GM23338 (cell line): ENCODE data around the gene ITGA8. TPM values are rescaled to one million over a fixed set of nuclear protein-coding genes. Genes with fewer than 3 reads are reported as not detected.
A peak's percentile ranks its signal among the peaks of the same experiment; 100 is the strongest.

Experiments
- ATAC-seq: fragments of 200-7000 bp; cut with Tn5 transposase; 3 replicates; pipeline ENCODE4 v1.9.1; 2020
- DNase-seq: peaks from one replicate; pipeline ENCODE4 v3.0.0-alpha.2; 2015; ENCODE audit warnings: low spot score
- H2AFZ ChIP-seq: fragments of 200-600 bp; sonication (generic); 2 replicates; pipeline ENCODE4 v1.8.0; 2016; ENCODE audit warnings: antibody characterized with exemption, mild to moderate bottlenecking, moderate library complexity
- H3F3A ChIP-seq: fragments of 200-600 bp; sonication (generic); replicated peaks from 2 replicates; pipeline ENCODE4 v1.8.0; 2017; ENCODE audit warnings: antibody characterized with exemption, mixed run types, low read depth
- H3K27ac ChIP-seq: fragments of 200-600 bp; sonication (generic); 2 replicates; pipeline ENCODE4 v1.6.1; 2016; ENCODE audit warnings: low read depth
- H3K27me3 ChIP-seq: fragments of 200-600 bp; sonication (generic); 2 replicates; pipeline ENCODE4 v1.8.0; 2016; ENCODE audit warnings: mild to moderate bottlenecking, mixed run types, moderate library complexity; ENCODE audit not compliant: insufficient read depth
- H3K36me3 ChIP-seq: fragments of 200-600 bp; sonication (generic); 2 replicates; pipeline ENCODE4 v1.8.0; 2016; ENCODE audit warnings: mild to moderate bottlenecking; ENCODE audit not compliant: insufficient read depth
- H3K4me1 ChIP-seq: fragments of 200-600 bp; sonication (generic); 2 replicates; pipeline ENCODE4 v1.8.0; 2016; ENCODE audit warnings: mild to moderate bottlenecking, moderate library complexity; ENCODE audit not compliant: insufficient read depth
- H3K4me2 ChIP-seq: fragments of 200-600 bp; sonication (generic); 2 replicates; pipeline ENCODE4 v1.7.1; 2017; ENCODE audit warnings: mixed run types
- H3K4me3 ChIP-seq: fragments of 200-600 bp; sonication (generic); 2 replicates; pipeline ENCODE4 v1.6.1; 2016; ENCODE audit warnings: mixed run types
- H3K79me2 ChIP-seq: fragments of 200-600 bp; sonication (generic); replicated peaks from 2 replicates; pipeline ENCODE4 v1.8.0; 2017; ENCODE audit warnings: mild to moderate bottlenecking; ENCODE audit not compliant: insufficient read depth
- H3K9me2 ChIP-seq: fragments of 200-600 bp; sonication (generic); 2 replicates; pipeline ENCODE4 v1.8.0; 2017; ENCODE audit not compliant: insufficient read depth
- H4K20me1 ChIP-seq: fragments of 200-600 bp; sonication (generic); replicated peaks from 2 replicates; pipeline ENCODE4 v1.8.0; 2017; ENCODE audit warnings: mild to moderate bottlenecking; ENCODE audit not compliant: insufficient read depth
- H3K27ac Mint-ChIP-seq: 2 replicates; pipeline ENCODE4 v1.8.0; 2020; ENCODE audit warnings: inconsistent platforms, mild to moderate bottlenecking, moderate library complexity, mixed read lengths
- H3K27me3 Mint-ChIP-seq: 3 replicates; pipeline ENCODE4 v1.8.0; 2022; ENCODE audit warnings: low read depth, mild to moderate bottlenecking, moderate library complexity, mixed read lengths, inconsistent platforms; ENCODE audit not compliant: insufficient read depth, poor library complexity
- H3K36me3 Mint-ChIP-seq: 3 replicates; pipeline ENCODE4 v1.8.0; 2021; ENCODE audit warnings: low read depth, mild to moderate bottlenecking, inconsistent platforms, moderate library complexity, mixed read lengths
- H3K4me1 Mint-ChIP-seq: 3 replicates; pipeline ENCODE4 v1.8.0; 2020; ENCODE audit warnings: mild to moderate bottlenecking, inconsistent platforms, mixed read lengths
- H3K4me3 Mint-ChIP-seq: 3 replicates; pipeline ENCODE4 v1.8.0; 2021; ENCODE audit warnings: moderate library complexity, mild to moderate bottlenecking, inconsistent platforms, mixed read lengths
- H3K9me3 Mint-ChIP-seq: 3 replicates; pipeline ENCODE4 v1.8.0; 2020; ENCODE audit warnings: moderate library complexity, mild to moderate bottlenecking, inconsistent platforms, mixed read lengths
- CREB1 ChIP-seq: fragments of 250-450 bp; sonication (Bioruptor Pico); IDR thresholded peaks from 2 replicates; pipeline ENCODE4 v1.5.0; 2020; ENCODE audit warnings: low read depth, mild to moderate bottlenecking, moderate library complexity
- EZH2 ChIP-seq: fragments of 200-600 bp; sonication (generic); IDR thresholded peaks from one replicate; pipeline ENCODE4 v1.8.0; 2017; ENCODE audit warnings: antibody characterized with exemption, mild to moderate bottlenecking, low read depth; ENCODE audit not compliant: unreplicated experiment
- EZH2phosphoT487 ChIP-seq: fragments of 200-600 bp; sonication (generic); IDR thresholded peaks from one replicate; pipeline ENCODE4 v1.8.1; 2018; ENCODE audit warnings: antibody characterized with exemption; ENCODE audit not compliant: unreplicated experiment
- JUNB ChIP-seq: IDR thresholded peaks from one replicate; pipeline ENCODE4 v1.6.1; 2016; ENCODE audit warnings: antibody characterized with exemption; ENCODE audit not compliant: unreplicated experiment
- NANOG ChIP-seq: IDR thresholded peaks from 2 replicates; pipeline ENCODE4 v1.6.1; 2016; ENCODE audit warnings: antibody characterized with exemption, borderline replicate concordance
- POLR2AphosphoS5 ChIP-seq: IDR thresholded peaks from 2 replicates; pipeline ENCODE4 v1.6.1; 2016; ENCODE audit warnings: antibody characterized with exemption, low read depth
- STAT1 ChIP-seq: IDR thresholded peaks from one replicate; pipeline ENCODE4 v1.6.1; 2016; ENCODE audit warnings: antibody characterized with exemption; ENCODE audit not compliant: unreplicated experiment
- ZNF114 ChIP-seq: fragments of 250-450 bp; sonication (Bioruptor Pico); IDR thresholded peaks from 2 replicates; pipeline ENCODE4 v1.5.0; 2020; ENCODE audit warnings: mild to moderate bottlenecking, moderate library complexity
- ZNF331 ChIP-seq: fragments of 250-450 bp; sonication (Bioruptor Pico); IDR thresholded peaks from 2 replicates; pipeline ENCODE4 v1.5.0; 2020; ENCODE audit warnings: low read depth, mild to moderate bottlenecking, moderate library complexity
- polyA plus RNA-seq: library from polyadenylated mRNA; unstranded; fragments of >200 nt; fragmentation: Nextera tagmentation; extraction: Ambion mirVana; gene quantifications from 2 replicates; pipeline ENCODE4 v1.2.1, GENCODE V29; 2016
- total RNA-seq: library from RNA; depleted of rRNA; stranded (reverse); fragments of >200 nt; shearing (Covaris generic); gene quantifications from 2 replicates; pipeline ENCODE4 v1.2.3, GENCODE V29; 2014
- TF ChIP-seq, protein P1 (sequence below): IDR thresholded peaks from one replicate; pipeline ENCODE4 v1.6.1; 2018; ENCODE audit warnings: antibody characterized with exemption; ENCODE audit not compliant: unreplicated experiment
- TF ChIP-seq, protein P2 (sequence below): IDR thresholded peaks from 2 replicates; pipeline ENCODE4 v1.6.1; 2016; ENCODE audit warnings: antibody characterized with exemption
- TF ChIP-seq, protein P3 (sequence below), 2 experiments: fragments of 200-600 bp in 1 of 2; sonication (generic) in 1 of 2; conservative IDR thresholded peaks; 2 replicates each; pipeline versions ENCODE4 v1.5.1 to v1.6.1; 2016 to 2017; ENCODE audit warnings: antibody characterized with exemption in 2 of 2, low read depth in 2 of 2, mild to moderate bottlenecking in 2 of 2, moderate library complexity in 1 of 2
- TF ChIP-seq, protein P4 (sequence below): fragments of 250-450 bp; sonication (Bioruptor Pico); IDR thresholded peaks from 2 replicates; pipeline ENCODE4 v1.5.0; 2020; ENCODE audit warnings: mild to moderate bottlenecking, moderate library complexity

The ITGA8 gene
- total and polyA plus RNA-seq, 2 experiments from 2014 or later, result not detected

DNA sequence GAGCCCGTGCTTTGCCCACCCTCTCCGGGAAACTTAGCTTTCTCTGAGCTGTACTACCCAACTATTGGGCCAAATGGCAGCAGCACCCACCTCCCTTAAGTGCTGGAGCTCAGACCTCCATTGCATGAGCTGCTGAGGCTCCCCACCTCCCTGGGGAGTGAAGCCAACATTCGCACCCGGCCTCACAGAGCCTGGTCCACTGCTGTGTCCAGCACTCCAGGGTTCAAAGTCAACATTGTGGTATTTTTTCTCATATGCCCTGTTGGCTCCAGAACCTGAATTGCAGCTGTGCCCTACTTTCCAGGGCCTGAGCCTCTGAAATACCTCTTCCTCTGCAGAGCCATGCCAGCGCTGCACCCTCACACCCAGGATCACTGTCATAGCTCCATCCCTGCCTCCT, 29.7 kb downstream of the ITGA8 start:
- Histone ChIP-seq H3K4me2 (no peak overlapping the region), H4K20me1 (no peaks in the 10 kb centered on the region), H3K79me2 (no peaks in the 10 kb centered on the region), H3K27me3 (no peaks in the 10 kb centered on the region), H2AFZ (0 out of 2 replicates have a peak overlapping the region, but pooled peaks have one; percentile 57), H3K36me3 (no peaks in the 10 kb centered on the region), H3K4me3 (no peak overlapping the region), H3K27ac (no peak overlapping the region), H3K9me2 (no peaks in the 10 kb centered on the region), H3F3A (no peaks in the 10 kb centered on the region), H3K4me1 (no peaks in the 10 kb centered on the region)
- TF ChIP-seq, protein P1, sequence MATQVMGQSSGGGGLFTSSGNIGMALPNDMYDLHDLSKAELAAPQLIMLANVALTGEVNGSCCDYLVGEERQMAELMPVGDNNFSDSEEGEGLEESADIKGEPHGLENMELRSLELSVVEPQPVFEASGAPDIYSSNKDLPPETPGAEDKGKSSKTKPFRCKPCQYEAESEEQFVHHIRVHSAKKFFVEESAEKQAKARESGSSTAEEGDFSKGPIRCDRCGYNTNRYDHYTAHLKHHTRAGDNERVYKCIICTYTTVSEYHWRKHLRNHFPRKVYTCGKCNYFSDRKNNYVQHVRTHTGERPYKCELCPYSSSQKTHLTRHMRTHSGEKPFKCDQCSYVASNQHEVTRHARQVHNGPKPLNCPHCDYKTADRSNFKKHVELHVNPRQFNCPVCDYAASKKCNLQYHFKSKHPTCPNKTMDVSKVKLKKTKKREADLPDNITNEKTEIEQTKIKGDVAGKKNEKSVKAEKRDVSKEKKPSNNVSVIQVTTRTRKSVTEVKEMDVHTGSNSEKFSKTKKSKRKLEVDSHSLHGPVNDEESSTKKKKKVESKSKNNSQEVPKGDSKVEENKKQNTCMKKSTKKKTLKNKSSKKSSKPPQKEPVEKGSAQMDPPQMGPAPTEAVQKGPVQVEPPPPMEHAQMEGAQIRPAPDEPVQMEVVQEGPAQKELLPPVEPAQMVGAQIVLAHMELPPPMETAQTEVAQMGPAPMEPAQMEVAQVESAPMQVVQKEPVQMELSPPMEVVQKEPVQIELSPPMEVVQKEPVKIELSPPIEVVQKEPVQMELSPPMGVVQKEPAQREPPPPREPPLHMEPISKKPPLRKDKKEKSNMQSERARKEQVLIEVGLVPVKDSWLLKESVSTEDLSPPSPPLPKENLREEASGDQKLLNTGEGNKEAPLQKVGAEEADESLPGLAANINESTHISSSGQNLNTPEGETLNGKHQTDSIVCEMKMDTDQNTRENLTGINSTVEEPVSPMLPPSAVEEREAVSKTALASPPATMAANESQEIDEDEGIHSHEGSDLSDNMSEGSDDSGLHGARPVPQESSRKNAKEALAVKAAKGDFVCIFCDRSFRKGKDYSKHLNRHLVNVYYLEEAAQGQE, result no peak
- TF ChIP-seq NANOG (no peak), STAT1 (no peak), ZNF114 (no peak), EZH2 (no peak), CREB1 (CRISPR knock-in tag) (no peak), JUNB (no peak), POLR2AphosphoS5 (no peak), EZH2phosphoT487 (no peak), ZNF331 (CRISPR knock-in tag) (no peak)
- TF ChIP-seq, protein P2, sequence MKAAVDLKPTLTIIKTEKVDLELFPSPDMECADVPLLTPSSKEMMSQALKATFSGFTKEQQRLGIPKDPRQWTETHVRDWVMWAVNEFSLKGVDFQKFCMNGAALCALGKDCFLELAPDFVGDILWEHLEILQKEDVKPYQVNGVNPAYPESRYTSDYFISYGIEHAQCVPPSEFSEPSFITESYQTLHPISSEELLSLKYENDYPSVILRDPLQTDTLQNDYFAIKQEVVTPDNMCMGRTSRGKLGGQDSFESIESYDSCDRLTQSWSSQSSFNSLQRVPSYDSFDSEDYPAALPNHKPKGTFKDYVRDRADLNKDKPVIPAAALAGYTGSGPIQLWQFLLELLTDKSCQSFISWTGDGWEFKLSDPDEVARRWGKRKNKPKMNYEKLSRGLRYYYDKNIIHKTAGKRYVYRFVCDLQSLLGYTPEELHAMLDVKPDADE, result no peak
- TF ChIP-seq, protein P3, sequence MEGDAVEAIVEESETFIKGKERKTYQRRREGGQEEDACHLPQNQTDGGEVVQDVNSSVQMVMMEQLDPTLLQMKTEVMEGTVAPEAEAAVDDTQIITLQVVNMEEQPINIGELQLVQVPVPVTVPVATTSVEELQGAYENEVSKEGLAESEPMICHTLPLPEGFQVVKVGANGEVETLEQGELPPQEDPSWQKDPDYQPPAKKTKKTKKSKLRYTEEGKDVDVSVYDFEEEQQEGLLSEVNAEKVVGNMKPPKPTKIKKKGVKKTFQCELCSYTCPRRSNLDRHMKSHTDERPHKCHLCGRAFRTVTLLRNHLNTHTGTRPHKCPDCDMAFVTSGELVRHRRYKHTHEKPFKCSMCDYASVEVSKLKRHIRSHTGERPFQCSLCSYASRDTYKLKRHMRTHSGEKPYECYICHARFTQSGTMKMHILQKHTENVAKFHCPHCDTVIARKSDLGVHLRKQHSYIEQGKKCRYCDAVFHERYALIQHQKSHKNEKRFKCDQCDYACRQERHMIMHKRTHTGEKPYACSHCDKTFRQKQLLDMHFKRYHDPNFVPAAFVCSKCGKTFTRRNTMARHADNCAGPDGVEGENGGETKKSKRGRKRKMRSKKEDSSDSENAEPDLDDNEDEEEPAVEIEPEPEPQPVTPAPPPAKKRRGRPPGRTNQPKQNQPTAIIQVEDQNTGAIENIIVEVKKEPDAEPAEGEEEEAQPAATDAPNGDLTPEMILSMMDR (conservative IDR thresholded peaks at IDR 0.05; ENCODE audit: low read depth in 2 of 2), result no peak
- TF ChIP-seq, protein P4, sequence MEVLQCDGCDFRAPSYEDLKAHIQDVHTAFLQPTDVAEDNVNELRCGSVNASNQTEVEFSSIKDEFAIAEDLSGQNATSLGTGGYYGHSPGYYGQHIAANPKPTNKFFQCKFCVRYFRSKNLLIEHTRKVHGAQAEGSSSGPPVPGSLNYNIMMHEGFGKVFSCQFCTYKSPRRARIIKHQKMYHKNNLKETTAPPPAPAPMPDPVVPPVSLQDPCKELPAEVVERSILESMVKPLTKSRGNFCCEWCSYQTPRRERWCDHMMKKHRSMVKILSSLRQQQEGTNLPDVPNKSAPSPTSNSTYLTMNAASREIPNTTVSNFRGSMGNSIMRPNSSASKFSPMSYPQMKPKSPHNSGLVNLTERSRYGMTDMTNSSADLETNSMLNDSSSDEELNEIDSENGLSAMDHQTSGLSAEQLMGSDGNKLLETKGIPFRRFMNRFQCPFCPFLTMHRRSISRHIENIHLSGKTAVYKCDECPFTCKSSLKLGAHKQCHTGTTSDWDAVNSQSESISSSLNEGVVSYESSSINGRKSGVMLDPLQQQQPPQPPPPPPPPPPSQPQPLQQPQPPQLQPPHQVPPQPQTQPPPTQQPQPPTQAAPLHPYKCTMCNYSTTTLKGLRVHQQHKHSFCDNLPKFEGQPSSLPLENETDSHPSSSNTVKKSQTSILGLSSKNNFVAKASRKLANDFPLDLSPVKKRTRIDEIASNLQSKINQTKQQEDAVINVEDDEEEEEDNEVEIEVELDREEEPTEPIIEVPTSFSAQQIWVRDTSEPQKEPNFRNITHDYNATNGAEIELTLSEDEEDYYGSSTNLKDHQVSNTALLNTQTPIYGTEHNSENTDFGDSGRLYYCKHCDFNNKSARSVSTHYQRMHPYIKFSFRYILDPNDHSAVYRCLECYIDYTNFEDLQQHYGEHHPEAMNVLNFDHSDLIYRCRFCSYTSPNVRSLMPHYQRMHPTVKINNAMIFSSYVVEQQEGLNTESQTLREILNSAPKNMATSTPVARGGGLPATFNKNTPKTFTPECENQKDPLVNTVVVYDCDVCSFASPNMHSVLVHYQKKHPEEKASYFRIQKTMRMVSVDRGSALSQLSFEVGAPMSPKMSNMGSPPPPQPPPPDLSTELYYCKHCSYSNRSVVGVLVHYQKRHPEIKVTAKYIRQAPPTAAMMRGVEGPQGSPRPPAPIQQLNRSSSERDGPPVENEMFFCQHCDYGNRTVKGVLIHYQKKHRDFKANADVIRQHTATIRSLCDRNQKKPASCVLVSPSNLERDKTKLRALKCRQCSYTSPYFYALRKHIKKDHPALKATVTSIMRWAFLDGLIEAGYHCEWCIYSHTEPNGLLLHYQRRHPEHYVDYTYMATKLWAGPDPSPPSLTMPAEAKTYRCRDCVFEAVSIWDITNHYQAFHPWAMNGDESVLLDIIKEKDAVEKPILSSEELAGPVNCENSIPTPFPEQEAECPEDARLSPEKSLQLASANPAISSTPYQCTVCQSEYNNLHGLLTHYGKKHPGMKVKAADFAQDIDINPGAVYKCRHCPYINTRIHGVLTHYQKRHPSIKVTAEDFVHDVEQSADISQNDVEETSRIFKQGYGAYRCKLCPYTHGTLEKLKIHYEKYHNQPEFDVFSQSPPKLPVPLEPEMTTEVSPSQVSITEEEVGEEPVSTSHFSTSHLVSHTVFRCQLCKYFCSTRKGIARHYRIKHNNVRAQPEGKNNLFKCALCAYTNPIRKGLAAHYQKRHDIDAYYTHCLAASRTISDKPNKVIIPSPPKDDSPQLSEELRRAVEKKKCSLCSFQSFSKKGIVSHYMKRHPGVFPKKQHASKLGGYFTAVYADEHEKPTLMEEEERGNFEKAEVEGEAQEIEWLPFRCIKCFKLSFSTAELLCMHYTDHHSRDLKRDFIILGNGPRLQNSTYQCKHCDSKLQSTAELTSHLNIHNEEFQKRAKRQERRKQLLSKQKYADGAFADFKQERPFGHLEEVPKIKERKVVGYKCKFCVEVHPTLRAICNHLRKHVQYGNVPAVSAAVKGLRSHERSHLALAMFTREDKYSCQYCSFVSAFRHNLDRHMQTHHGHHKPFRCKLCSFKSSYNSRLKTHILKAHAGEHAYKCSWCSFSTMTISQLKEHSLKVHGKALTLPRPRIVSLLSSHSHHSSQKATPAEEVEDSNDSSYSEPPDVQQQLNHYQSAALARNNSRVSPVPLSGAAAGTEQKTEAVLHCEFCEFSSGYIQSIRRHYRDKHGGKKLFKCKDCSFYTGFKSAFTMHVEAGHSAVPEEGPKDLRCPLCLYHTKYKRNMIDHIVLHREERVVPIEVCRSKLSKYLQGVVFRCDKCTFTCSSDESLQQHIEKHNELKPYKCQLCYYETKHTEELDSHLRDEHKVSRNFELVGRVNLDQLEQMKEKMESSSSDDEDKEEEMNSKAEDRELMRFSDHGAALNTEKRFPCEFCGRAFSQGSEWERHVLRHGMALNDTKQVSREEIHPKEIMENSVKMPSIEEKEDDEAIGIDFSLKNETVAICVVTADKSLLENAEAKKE, result no peak
- Mint-ChIP-seq H3K27me3 (no peaks in the 10 kb centered on the region), H3K9me3 (no peaks in the 10 kb centered on the region), H3K4me3 (no peak overlapping the region), H3K36me3 (no peaks in the 10 kb centered on the region), H3K27ac (no peak overlapping the region), H3K4me1 (no peaks in the 10 kb centered on the region)
- DNase-seq (no peak), ATAC-seq (no peak)
